Tibial nerve (tissue), 4 donors: ENCODE measurements around the gene TMCC2.

Experiments used
- EP300 ChIP-seq, 2 donors: sonication (generic); formaldehyde crosslinking; IDR thresholded peaks; one replicate each; pipeline ENCODE4 v1.6.1; 2017; ENCODE audit warnings: antibody characterized with exemption in 2 of 2, mild to moderate bottlenecking in 1 of 2
- POLR2A ChIP-seq, 2 donors: fragments of 450-650 bp; IDR thresholded peaks; one replicate each; pipeline ENCODE4 v1.6.1; 2017; ENCODE audit warnings: antibody characterized with exemption in 2 of 2, mild to moderate bottlenecking in 2 of 2, moderate library complexity in 2 of 2
- TF ChIP-seq, protein P1 (sequence below), 5 experiments: fragments of 200-600 bp in 3 of 5; fragments of 450-650 bp in 2 of 5; sonication (generic) in 3 of 5; IDR thresholded peaks; one replicate each; pipeline ENCODE4 v1.5.1; 2016 to 2019; ENCODE audit warnings: antibody characterized with exemption in 5 of 5, mild to moderate bottlenecking in 3 of 5, moderate library complexity in 2 of 5

DNA sequence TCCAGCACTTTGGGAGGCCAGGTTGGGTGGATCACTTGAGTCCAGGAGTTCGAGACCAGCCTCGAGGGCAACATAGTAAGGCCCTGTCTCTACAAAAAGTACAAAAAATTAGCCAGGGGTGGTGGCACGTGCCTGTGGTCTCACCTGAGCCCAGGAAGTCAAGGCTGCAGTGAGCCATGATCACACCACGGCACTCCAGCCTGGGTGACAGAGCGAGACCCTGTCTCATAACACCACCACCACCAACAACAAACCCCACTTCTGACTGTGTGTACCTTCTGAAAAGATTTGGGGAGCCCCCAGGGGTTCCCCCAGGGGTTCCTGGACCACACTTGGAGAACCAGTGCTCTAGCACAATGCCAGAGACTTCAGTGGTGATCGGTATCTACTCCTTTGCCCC is 63.9 kb downstream of the TMCC2 start:
- TF ChIP-seq, protein P1, sequence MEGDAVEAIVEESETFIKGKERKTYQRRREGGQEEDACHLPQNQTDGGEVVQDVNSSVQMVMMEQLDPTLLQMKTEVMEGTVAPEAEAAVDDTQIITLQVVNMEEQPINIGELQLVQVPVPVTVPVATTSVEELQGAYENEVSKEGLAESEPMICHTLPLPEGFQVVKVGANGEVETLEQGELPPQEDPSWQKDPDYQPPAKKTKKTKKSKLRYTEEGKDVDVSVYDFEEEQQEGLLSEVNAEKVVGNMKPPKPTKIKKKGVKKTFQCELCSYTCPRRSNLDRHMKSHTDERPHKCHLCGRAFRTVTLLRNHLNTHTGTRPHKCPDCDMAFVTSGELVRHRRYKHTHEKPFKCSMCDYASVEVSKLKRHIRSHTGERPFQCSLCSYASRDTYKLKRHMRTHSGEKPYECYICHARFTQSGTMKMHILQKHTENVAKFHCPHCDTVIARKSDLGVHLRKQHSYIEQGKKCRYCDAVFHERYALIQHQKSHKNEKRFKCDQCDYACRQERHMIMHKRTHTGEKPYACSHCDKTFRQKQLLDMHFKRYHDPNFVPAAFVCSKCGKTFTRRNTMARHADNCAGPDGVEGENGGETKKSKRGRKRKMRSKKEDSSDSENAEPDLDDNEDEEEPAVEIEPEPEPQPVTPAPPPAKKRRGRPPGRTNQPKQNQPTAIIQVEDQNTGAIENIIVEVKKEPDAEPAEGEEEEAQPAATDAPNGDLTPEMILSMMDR (IDR thresholded peaks at IDR 0.05): no peak
- TF ChIP-seq EP300 (IDR thresholded peaks at IDR 0.05) (no peak), POLR2A (IDR thresholded peaks at IDR 0.05) (no peak)
